IMR-90 (cell line): ENCODE data around the gene SLC23A1.

Source experiments
- BHLHE40 ChIP-seq: fragments of 150-350 bp; IDR thresholded peaks from 2 replicates; pipeline ENCODE4 v1.6.1; 2016; ENCODE audit warnings: mild to moderate bottlenecking, low read depth, low read length
- CEBPB ChIP-seq: IDR thresholded peaks from 2 replicates; pipeline ENCODE4 v1.6.1; 2012; ENCODE audit warnings: low read depth, low read length, improper control_type of control experiment
- CTCF ChIP-seq: conservative IDR thresholded peaks from 2 replicates; pipeline ENCODE4 v1.5.1; 2012; ENCODE audit warnings: mild to moderate bottlenecking, low read depth, low read length, improper control_type of control experiment
- MAFK ChIP-seq: IDR thresholded peaks from 2 replicates; pipeline ENCODE4 v1.6.1; 2012; ENCODE audit warnings: low read depth, low read length, improper control_type of control experiment
- MXI1 ChIP-seq: IDR thresholded peaks from 2 replicates; pipeline ENCODE4 v1.6.1; 2012; ENCODE audit warnings: low read depth, mild to moderate bottlenecking, low read length, moderate library complexity, borderline replicate concordance
- POLR2A ChIP-seq: IDR thresholded peaks from 2 replicates; pipeline ENCODE4 v1.6.1; 2012; ENCODE audit warnings: mild to moderate bottlenecking, low read depth, low read length
- RAD21 ChIP-seq: IDR thresholded peaks from 2 replicates; pipeline ENCODE4 v1.6.1; 2012; ENCODE audit warnings: low read length, improper control_type of control experiment
- RCOR1 ChIP-seq: IDR thresholded peaks from 2 replicates; pipeline ENCODE4 v1.6.1; 2012; ENCODE audit warnings: mild to moderate bottlenecking, low read length, improper control_type of control experiment; ENCODE audit not compliant: insufficient replicate concordance
- RFX5 ChIP-seq: IDR thresholded peaks from 2 replicates; pipeline ENCODE4 v1.8.0; 2012; ENCODE audit warnings: low read depth, mild to moderate bottlenecking, low read length, moderate library complexity
- SMC3 ChIP-seq: fragments of 150-350 bp; IDR thresholded peaks from 2 replicates; pipeline ENCODE4 v1.6.1; 2016; ENCODE audit warnings: low read depth, mild to moderate bottlenecking, antibody characterized with exemption, low read length, moderate library complexity
- USF2 ChIP-seq: fragments of 150-350 bp; IDR thresholded peaks from 2 replicates; pipeline ENCODE4 v1.6.1; 2017; ENCODE audit warnings: mild to moderate bottlenecking, antibody characterized with exemption, low read length, low read depth

- TF ChIP-seq RAD21 (no peak), USF2 (no peak), RCOR1 (no peak), CTCF (no peak), POLR2A (no peak), CEBPB (no peak), BHLHE40 (no peak), MAFK (no peak), MXI1 (no peak), RFX5 (no peak), SMC3 (no peak)
Measured at GRCh38 chr5:139414581-139415130, 31.6 kb upstream of the SLC23A1 start.
